ENCODE measurements around the gene AMELY. TPM values are rescaled to one million over a fixed set of nuclear protein-coding genes. Genes with fewer than 3 reads are reported as not detected.

Gene AMELY
- total and polyA plus RNA-seq, 10 donors = not detected

GRCh38 chrY:6935497-6935896 is 23.9 kb upstream of the AMELY start:
- H3K36me3 ChIP-seq = no peaks in the 10 kb centered on the region
- no peaks in the 10 kb centered on the region for H3K27me3 ChIP-seq (replicated peaks in 1 of 7)
- WGBS, 5 donors = 33 to 67% (median 59%) methylated on average over 1 to 2 of the region's 2 CpGs; no CpG with 5 or more reads in 2 of the 5 donors
- H3K27ac ChIP-seq = no peak overlapping the region
- no peak overlapping the region for H3K4me3 ChIP-seq
- no peaks in the 10 kb centered on the region for H3K9me3 ChIP-seq
- intact Hi-C loops (cut with DNase I; ENCODE audit: low total_unique reads) = no loop called here
- H3K4me1 ChIP-seq = no peaks in the 10 kb centered on the region
- no peak for TF ChIP-seq CTCF (IDR thresholded peaks at IDR 0.05 in 8 of 11, conservative IDR thresholded peaks at IDR 0.05 in 3 of 11)
- TF ChIP-seq POLR2AphosphoS5 (IDR thresholded peaks at IDR 0.05) = no peak
- no peak for TF ChIP-seq POLR2A (IDR thresholded peaks at IDR 0.05)
- DNase-seq = no peak

DNA sequence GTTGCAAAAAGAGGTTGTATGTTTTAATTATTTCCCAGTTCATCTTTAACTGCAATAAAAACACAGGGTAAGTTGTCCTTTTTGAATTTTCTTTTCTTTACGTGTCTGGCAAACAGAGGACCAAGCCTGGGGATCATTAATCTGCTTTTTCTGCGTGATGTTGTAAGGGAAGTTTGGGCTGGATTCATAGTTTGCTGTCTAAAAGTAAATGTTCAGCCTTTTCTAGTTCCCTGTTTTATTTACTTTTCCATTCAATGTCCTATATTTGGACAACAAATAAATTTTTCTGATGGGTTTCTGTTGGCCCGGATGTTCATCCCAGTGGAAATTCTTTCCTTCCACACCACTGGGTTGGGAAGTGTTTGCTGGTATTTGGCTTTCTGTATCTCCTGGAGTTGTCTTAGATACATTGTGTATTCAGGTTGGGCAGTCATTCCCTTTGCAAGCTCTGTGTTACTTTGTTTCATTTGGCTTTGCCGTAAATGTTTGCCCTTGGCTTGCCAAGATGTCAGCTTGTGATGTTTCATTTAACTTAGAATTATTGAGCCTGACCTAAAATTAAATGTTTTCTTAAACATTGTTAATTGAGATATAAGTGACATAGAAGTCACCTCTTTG is 20.3 kb upstream of the AMELY start:
- no peaks in the 10 kb centered on the region for H3K9me3 ChIP-seq
- H3K27ac ChIP-seq = no peak overlapping the region
- WGBS, 5 donors = 91 to 94% (median 91%) methylated on average over 4 of the region's 4 CpGs; no CpG with 5 or more reads in 2 of the 5 donors
- no peaks in the 10 kb centered on the region for H3K27me3 ChIP-seq (replicated peaks in 1 of 7)
- H3K4me3 ChIP-seq = no peak overlapping the region
- no peak for TF ChIP-seq POLR2A (IDR thresholded peaks at IDR 0.05)
- TF ChIP-seq CTCF (IDR thresholded peaks at IDR 0.05 in 8 of 11, conservative IDR thresholded peaks at IDR 0.05 in 3 of 11) = no peak
- no peak for TF ChIP-seq POLR2AphosphoS5 (IDR thresholded peaks at IDR 0.05)
- intact Hi-C loops (cut with DNase I; ENCODE audit: low total_unique reads) = no loop called here
- no peaks in the 10 kb centered on the region for H3K36me3 ChIP-seq
- H3K4me1 ChIP-seq = no peaks in the 10 kb centered on the region
- no peak for DNase-seq

- no peak for TF ChIP-seq POLR2AphosphoS5 (IDR thresholded peaks at IDR 0.05)
- no peak for TF ChIP-seq CTCF (IDR thresholded peaks at IDR 0.05 in 8 of 11, conservative IDR thresholded peaks at IDR 0.05 in 3 of 11)
- TF ChIP-seq POLR2A (IDR thresholded peaks at IDR 0.05) = no peak
- H3K9me3 ChIP-seq = no peaks in the 10 kb centered on the region
- H3K36me3 ChIP-seq = no peaks in the 10 kb centered on the region
- H3K4me1 ChIP-seq = no peaks in the 10 kb centered on the region
- intact Hi-C loops (cut with DNase I; ENCODE audit: low total_unique reads) = no loop called here
- H3K27me3 ChIP-seq (replicated peaks in 1 of 7) = no peaks in the 10 kb centered on the region
- no peak for DNase-seq
- H3K4me3 ChIP-seq = no peak overlapping the region
- 74 to 88% (median 80%) methylated on average over 1 of the region's 1 CpG; no CpG with 5 or more reads in 2 of the 5 donors for WGBS, 5 donors
- no peak overlapping the region for H3K27ac ChIP-seq
These were observed 17.7 kb upstream of the AMELY start for GRCh38 chrY:6929237-6929636.

- H3K4me1 ChIP-seq = no peaks in the 10 kb centered on the region
- 72 to 84% (median 81%) methylated on average over 4 of the region's 4 CpGs; no CpG with 5 or more reads in 2 of the 5 donors for WGBS, 5 donors
- H3K27me3 ChIP-seq (replicated peaks in 1 of 7) = no peaks in the 10 kb centered on the region
- no peak for TF ChIP-seq CTCF (IDR thresholded peaks at IDR 0.05 in 8 of 11, conservative IDR thresholded peaks at IDR 0.05 in 3 of 11)
- no peak for TF ChIP-seq POLR2AphosphoS5 (IDR thresholded peaks at IDR 0.05)
- no peak for TF ChIP-seq POLR2A (IDR thresholded peaks at IDR 0.05)
- H3K9me3 ChIP-seq = no peaks in the 10 kb centered on the region
- H3K4me3 ChIP-seq = no peak overlapping the region
- H3K36me3 ChIP-seq = no peaks in the 10 kb centered on the region
- no peak overlapping the region for H3K27ac ChIP-seq
- DNase-seq = no peak
- intact Hi-C loops (cut with DNase I; ENCODE audit: low total_unique reads) = no loop called here
These were observed 16.7 kb upstream of the AMELY start for GRCh38 chrY:6928265-6928664.

Data from spleen (tissue), 11 donors.